Mononuclear cell (primary cell): ENCODE measurements around the gene SLC17A5. TPM values are rescaled to one million over a fixed set of nuclear protein-coding genes. Genes with fewer than 3 reads are reported as not detected.
"Not testable (repeated sequence)": the region's sequence is repeated elsewhere in the genome, so short reads cannot be mapped to it uniquely, and the experiment has no call there.

Source experiments
- H3K27me3 ChIP-seq: 2 replicates; pipeline ENCODE4 v1.6.0; 2011; ENCODE audit warnings: low read length, control low read depth; ENCODE audit not compliant: insufficient read depth
- H3K4me1 ChIP-seq: 2 replicates; pipeline ENCODE4 v1.5.1; 2011; ENCODE audit warnings: mild to moderate bottlenecking, low read length, control low read depth; ENCODE audit not compliant: insufficient read depth
- H3K4me3 ChIP-seq: 2 replicates; pipeline ENCODE4 v1.5.1; 2011; ENCODE audit warnings: mild to moderate bottlenecking, low read length, moderate library complexity
- H3K9me3 ChIP-seq: 2 replicates; pipeline ENCODE4 v1.5.1; 2011; ENCODE audit warnings: low read depth, mild to moderate bottlenecking, control low read depth, low read length
- total RNA-seq: library from RNA; depleted of rRNA; stranded (reverse); fragments of >200 nt; gene quantifications from one replicate; pipeline ENCODE4 v1.2.3, GENCODE V29; 2012

The SLC17A5 gene
- total RNA-seq, 1 donor: 17.7 TPM

GRCh38 chr6:73571218-73572181 is 82.3 kb downstream of the SLC17A5 start:
- H3K4me1 ChIP-seq: peaks cover 26% of the 10 kb centered on the region
- not testable (repeated sequence) for H3K4me3 ChIP-seq, H3K27me3 ChIP-seq, H3K9me3 ChIP-seq

GRCh38 chr6:73569121-73569520 is 84.7 kb downstream of the SLC17A5 start:
- Histone ChIP-seq H3K4me3 (no peak overlapping the region), H3K27me3 (no peaks in the 10 kb centered on the region)

GRCh38 chr6:73566954-73567591 is 86.7 kb downstream of the SLC17A5 start:
- Histone ChIP-seq H3K4me1 (peaks cover 27% of the 10 kb centered on the region), H3K4me3 (no peak overlapping the region), H3K9me3 (no peaks in the 10 kb centered on the region), H3K27me3 (no peaks in the 10 kb centered on the region)

More at GRCh38 chr6:73569121-73569520, 84.7 kb downstream of the SLC17A5 start:
- no peaks in the 10 kb centered on the region for H3K9me3 ChIP-seq
- peaks cover 27% of the 10 kb centered on the region for H3K4me1 ChIP-seq

GRCh38 chr6:73566486-73566871 is 87.3 kb downstream of the SLC17A5 start:
- H3K9me3 ChIP-seq, H3K27me3 ChIP-seq, H3K4me3 ChIP-seq: not testable (repeated sequence)
- H3K4me1 ChIP-seq: peaks cover 27% of the 10 kb centered on the region

- H3K4me3 ChIP-seq: no peak overlapping the region
- H3K9me3 ChIP-seq: no peaks in the 10 kb centered on the region
- no peaks in the 10 kb centered on the region for H3K27me3 ChIP-seq
- H3K4me1 ChIP-seq: peaks cover 31% of the 10 kb centered on the region
Observed at GRCh38 chr6:73565767-73566485, 87.9 kb downstream of the SLC17A5 start.

GRCh38 chr6:73564578-73565345 is 89.0 kb downstream of the SLC17A5 start:
- Histone ChIP-seq H3K27me3 (no peaks in the 10 kb centered on the region), H3K9me3 (no peaks in the 10 kb centered on the region), H3K4me3 (no peak overlapping the region), H3K4me1 (peaks cover 31% of the 10 kb centered on the region)

GRCh38 chr6:73562558-73562957 is 91.2 kb downstream of the SLC17A5 start:
- Histone ChIP-seq H3K27me3 (no peaks in the 10 kb centered on the region), H3K4me3 (no peak overlapping the region), H3K4me1 (peaks cover 15% of the 10 kb centered on the region), H3K9me3 (no peaks in the 10 kb centered on the region)

- no peak overlapping the region for H3K4me3 ChIP-seq
- no peaks in the 10 kb centered on the region for H3K27me3 ChIP-seq
- H3K4me1 ChIP-seq: peaks cover 4% of the 10 kb centered on the region
- H3K9me3 ChIP-seq: no peaks in the 10 kb centered on the region
Observed at GRCh38 chr6:73560853-73561407, 92.9 kb downstream of the SLC17A5 start.

- H3K4me3 ChIP-seq: no peak overlapping the region
Observed at GRCh38 chr6:73560182-73560732, 93.5 kb downstream of the SLC17A5 start.

GRCh38 chr6:73559399-73559794 is 94.4 kb downstream of the SLC17A5 start:
- H3K4me3 ChIP-seq, H3K9me3 ChIP-seq, H3K27me3 ChIP-seq, H3K4me1 ChIP-seq: not testable (repeated sequence)

More at GRCh38 chr6:73560182-73560732, 93.5 kb downstream of the SLC17A5 start:
- no peaks in the 10 kb centered on the region for H3K27me3 ChIP-seq
- peaks cover 4% of the 10 kb centered on the region for H3K4me1 ChIP-seq
- no peaks in the 10 kb centered on the region for H3K9me3 ChIP-seq

- Histone ChIP-seq H3K4me1 (peaks cover 4% of the 10 kb centered on the region), H3K4me3 (no peak overlapping the region), H3K27me3 (no peaks in the 10 kb centered on the region), H3K9me3 (no peaks in the 10 kb centered on the region)
Observed at GRCh38 chr6:73558624-73559398, 95.0 kb downstream of the SLC17A5 start.

GRCh38 chr6:73556836-73557235 is 97.0 kb downstream of the SLC17A5 start:
- Histone ChIP-seq H3K4me3 (no peak overlapping the region), H3K9me3 (no peaks in the 10 kb centered on the region), H3K4me1 (peaks cover 4% of the 10 kb centered on the region), H3K27me3 (no peaks in the 10 kb centered on the region)

GRCh38 chr6:73555380-73555949 is 98.3 kb downstream of the SLC17A5 start:
- H3K4me3 ChIP-seq, H3K27me3 ChIP-seq, H3K9me3 ChIP-seq, H3K4me1 ChIP-seq: not testable (repeated sequence)
